OCI-M2 (cell line): ENCODE results near the gene SULT4A1.

Experiments used
- DNase-seq: peaks from one replicate; lab custom pipeline; 2025; ENCODE audit not compliant: unreplicated experiment; lab: John Stamatoyannopoulos, UW

SULT4A1 gene

GRCh38 chr22:43812149-43812842, 50.0 kb downstream of the SULT4A1 start, which contains the start of gene EFCAB6:
Gene EFCAB6 (minus strand): TSS chr22:43812305. CDS start chr22:43782318, 29,987 bp downstream.
- peak; percentile 58 for DNase-seq

DNA sequence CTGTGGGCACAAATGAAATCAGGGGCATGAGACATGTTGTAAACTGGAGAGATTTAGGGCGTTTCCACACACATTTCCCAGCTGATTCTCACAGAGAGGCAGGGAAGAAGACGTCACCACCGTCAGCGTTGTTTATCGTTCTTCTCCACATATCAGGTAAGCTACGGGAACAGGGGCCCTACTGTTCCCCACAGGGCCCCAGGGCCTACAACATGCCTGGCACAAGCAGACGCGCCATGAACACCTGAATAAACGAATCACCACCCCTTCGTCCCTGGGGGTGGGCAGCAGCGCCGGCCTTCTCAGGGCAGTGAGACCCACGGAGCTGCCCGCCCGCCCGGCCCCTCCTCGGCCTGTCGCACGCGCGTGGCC, 50.5 kb downstream of the SULT4A1 start:
- DNase-seq: no peak

GRCh38 chr22:43802897-43803495, 59.3 kb downstream of the SULT4A1 start:
- DNase-seq: no peak

- DNase-seq: no peak
Measured at GRCh38 chr22:43800970-43801369, 61.3 kb downstream of the SULT4A1 start.

GRCh38 chr22:43798492-43798891, 63.8 kb downstream of the SULT4A1 start:
- DNase-seq: no peak

- no peak for DNase-seq
Measured at GRCh38 chr22:43796567-43796966, 65.7 kb downstream of the SULT4A1 start.

- DNase-seq: no peak
Measured at GRCh38 chr22:43795320-43795719, 67.0 kb downstream of the SULT4A1 start.

GRCh38 chr22:43792905-43793304, 69.4 kb downstream of the SULT4A1 start:
- no peak for DNase-seq

DNA sequence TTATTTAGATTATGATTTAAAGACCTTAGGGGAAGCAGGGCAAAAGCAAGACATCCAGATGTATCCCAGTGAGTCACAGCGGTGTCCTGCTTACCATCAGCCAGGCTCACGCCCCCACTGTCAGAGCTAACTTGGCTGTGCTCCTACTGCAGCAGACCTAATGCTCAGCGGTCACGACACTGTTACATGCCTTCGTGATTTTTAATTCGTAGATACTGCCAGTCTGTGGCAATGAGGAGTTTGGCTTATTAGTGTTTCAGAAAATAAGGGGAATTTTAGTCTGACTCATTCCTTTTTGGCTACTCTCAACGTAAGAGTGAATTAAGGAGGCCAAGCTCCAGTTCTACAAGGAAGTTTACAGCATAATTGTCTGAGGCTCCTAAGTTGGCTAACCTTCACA, 72.9 kb downstream of the SULT4A1 start:
- no peak for DNase-seq

DNA sequence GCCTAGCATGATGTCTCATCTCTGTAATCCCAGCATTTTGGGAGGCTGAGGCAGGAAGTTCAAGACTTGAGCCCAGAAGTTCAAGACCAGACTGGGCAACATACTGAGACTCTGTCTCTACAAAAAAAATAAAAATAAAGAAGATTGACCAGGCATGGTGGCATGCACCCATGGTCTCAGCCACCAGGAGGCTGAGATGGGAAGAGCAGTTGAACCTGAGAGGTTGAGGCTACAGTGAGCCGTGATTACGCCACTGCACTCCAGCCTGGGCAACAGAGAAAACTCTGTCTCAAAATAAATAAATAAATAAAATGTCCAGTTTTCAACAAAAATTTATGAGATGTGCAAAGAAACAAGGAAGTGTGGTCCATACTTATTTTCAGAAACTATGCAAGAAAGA, 78.5 kb downstream of the SULT4A1 start:
- no peak for DNase-seq

- no peak for DNase-seq
Measured at GRCh38 chr22:43782448-43782847, 79.9 kb downstream of the SULT4A1 start.

DNA sequence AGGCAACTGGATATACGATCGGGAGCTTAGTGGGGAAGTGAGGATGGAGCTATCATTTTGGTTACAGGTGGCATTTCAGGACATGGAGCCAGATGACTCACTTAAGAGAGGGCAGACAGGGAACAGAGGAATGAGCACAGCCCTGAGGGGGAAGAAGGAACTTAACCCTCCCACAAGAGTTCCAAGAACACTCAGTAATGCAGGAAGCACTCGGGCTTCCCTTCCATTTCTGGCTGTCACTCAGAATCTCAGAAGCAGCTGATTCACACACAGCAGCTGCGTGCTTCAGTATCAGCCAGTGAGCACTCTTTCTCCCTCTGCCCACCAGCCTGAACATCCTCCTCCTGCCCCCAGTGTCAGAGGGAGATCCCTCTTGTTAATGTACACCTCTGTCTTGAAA, 85.0 kb downstream of the SULT4A1 start:
- DNase-seq: no peak

DNA sequence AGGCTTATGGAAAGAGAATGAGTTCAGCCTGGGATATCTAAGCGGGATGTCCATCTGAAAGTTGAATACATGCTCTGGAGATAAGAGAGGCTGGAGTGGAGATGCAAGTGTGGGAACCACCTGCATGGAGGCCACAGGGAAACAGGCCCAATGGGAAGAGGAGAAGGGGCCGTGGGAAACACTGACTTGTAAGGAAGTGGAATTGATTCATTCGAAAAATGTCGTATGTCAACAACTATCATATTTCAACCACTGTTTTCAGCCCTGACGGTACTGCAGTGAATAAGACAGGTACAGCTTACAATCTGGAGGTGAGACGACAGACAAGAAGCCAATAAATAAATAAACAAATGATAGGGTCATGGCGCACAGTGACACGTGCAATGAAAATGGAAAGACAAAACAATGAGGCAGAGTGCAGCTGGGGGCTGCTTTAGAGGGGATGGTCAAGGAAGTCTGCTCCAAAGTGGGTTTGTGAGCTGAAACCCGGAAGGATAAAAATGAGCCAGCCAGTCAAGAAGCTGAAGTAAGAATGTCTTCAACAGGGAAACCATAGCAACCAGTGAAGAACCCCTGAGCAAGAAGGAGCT, 86.1 kb downstream of the SULT4A1 start:
- no peak for DNase-seq
